GM10248 (cell line): ENCODE measurements around the gene C1orf174.

Experiments
- CTCF ChIA-PET: fragments of 300-600 bp; sonication (Branson Sonifier 250); formaldehyde crosslinking; extraction: SDS; loops from one replicate; lab custom pipeline; 2021; ENCODE audit warnings: antibody characterized with exemption; lab: Yijun Ruan, JAX
- POLR2A ChIA-PET: fragments of 350-650 bp; sonication (Branson Sonifier 250); formaldehyde crosslinking; extraction: SDS; loops from one replicate; lab custom pipeline; 2020; ENCODE audit warnings: antibody characterized with exemption; lab: Yijun Ruan, JAX
- DNase-seq: peaks from one replicate; pipeline ENCODE4 v3.0.0; 2012; ENCODE audit errors: extremely low spot score
- CTCF ChIP-seq: IDR thresholded peaks from 2 replicates; pipeline ENCODE4 v1.5.1; 2012; ENCODE audit warnings: mild to moderate bottlenecking, low read depth; ENCODE audit errors: extremely low read depth, missing control alignments, control extremely low read depth

The C1orf174 gene

GRCh38 chr1:3900150-3900968 is at the start of gene C1orf174:
Gene C1orf174, minus strand, starts transcription at chr1:3900272. Its CDS starts 86 bp downstream, at chr1:3900186.
- ChIA-PET POLR2A (no interaction called here), CTCF (interaction anchor here (1.0 to 3.1 kb wide), 4 partner anchors 42 to 127 kb away, joined by 3 to 13 read pairs (median 4); partner anchors contain the start of genes CEP104, DFFB and LRRC47)
- DNase-seq, result peak; percentile 92
- TF ChIP-seq CTCF, result no peak

GRCh38 chr1:3948344-3948743 is 48.3 kb upstream of the C1orf174 start:
- CTCF ChIA-PET, result no interaction called here
- POLR2A ChIA-PET, result no interaction called here
- DNase-seq, result no peak
- no peak for TF ChIP-seq CTCF

DNA sequence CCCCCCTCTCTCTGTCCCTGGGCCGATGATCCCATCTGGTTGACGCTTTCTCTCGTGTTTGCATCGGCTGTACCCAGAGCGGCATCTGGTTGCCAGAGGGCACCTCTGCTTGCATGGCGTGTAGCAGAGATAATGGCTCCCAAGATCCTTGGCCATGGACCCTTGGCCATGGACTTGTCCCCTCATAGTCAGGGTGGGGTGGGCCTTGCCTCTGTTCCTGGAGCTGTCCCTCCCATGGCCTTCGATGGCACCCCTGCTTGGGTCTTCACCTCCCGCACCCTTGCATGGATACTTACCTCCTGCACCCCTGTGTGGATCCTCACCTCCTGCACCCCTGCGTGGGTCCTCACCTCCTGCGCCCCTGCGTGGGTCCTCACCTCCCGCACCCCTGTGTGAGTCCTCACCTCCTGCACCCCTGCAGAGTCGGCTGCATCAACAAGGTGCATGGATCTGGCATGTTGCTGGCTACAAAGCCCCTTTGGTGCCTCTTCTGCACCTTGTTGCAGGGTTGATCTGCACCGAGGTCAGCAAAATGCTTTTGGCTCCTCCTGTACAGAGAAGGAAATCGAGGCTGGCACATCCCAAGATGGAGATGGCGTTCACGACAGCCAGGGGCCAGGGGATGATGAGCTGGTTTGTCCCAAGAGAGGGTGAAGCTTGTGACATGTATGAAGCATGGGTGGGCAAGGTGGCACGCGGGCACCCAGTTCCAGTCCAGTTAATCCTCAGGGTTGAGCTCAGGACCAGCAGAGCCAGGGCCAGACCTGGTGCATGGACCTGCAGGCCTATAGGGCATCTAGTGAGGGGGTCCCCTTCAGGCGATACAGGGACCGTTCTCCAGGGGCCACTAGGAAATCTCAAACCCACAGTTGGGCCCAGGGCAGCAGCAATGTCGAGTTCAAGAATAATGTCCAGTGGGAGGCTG is 46.1 kb upstream of the C1orf174 start:
- no peak for TF ChIP-seq CTCF
- no peak for DNase-seq
- ChIA-PET CTCF (no interaction called here), POLR2A (no interaction called here)

DNA sequence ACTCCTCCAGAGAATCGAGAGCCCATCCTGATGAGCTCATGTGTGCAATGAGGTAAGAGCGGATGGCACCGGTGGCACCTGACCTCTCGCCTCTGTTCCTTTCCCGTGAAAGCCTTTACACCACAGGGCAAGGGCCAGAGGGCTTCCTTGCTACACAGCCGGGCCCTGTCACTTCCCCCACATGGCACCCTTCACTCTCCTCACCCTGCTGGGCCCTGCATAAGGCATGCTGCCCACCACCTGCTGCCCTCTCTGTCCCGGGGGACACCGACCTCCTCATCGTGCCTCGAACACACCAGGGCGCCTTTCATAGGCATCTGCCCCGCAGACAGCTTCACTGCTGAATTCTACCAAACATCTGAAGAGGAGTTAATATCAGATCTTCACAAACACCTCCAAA is 45.1 kb upstream of the C1orf174 start:
- TF ChIP-seq CTCF, result no peak
- ChIA-PET CTCF (no interaction called here), POLR2A (no interaction called here)
- no peak for DNase-seq

GRCh38 chr1:3944578-3945125 is 44.6 kb upstream of the C1orf174 start:
- no peak for DNase-seq
- POLR2A ChIA-PET, result no interaction called here
- CTCF ChIA-PET, result no interaction called here
- TF ChIP-seq CTCF, result no peak
